NCI-H345 treated with DMSO at 0.1 percent for 48 hours (cell line): Measurements from ENCODE around the gene SPAG16.

Experiments used
- DNase-seq: peaks from one replicate; lab custom pipeline; 2025; ENCODE audit not compliant: unreplicated experiment; lab: John Stamatoyannopoulos, UW

The SPAG16 gene

GRCh38 chr2:214358506-214358905, 1074.2 kb downstream of the SPAG16 start:
- DNase-seq, result no peak

GRCh38 chr2:214361116-214361515, 1076.9 kb downstream of the SPAG16 start:
- DNase-seq, result no peak

GRCh38 chr2:214365549-214365948, 1081.3 kb downstream of the SPAG16 start:
- DNase-seq, result no peak

GRCh38 chr2:214367171-214367570, 1082.9 kb downstream of the SPAG16 start:
- DNase-seq, result no peak

- no peak for DNase-seq
Observed at GRCh38 chr2:214376618-214377285, 1092.5 kb downstream of the SPAG16 start.

GRCh38 chr2:214377286-214377624, 1093.0 kb downstream of the SPAG16 start:
- no peak for DNase-seq

- no peak for DNase-seq
Observed at GRCh38 chr2:214378455-214379103, 1094.3 kb downstream of the SPAG16 start.

GRCh38 chr2:214379227-214379626, 1095.0 kb downstream of the SPAG16 start:
- DNase-seq, result no peak

GRCh38 chr2:214380681-214381080, 1096.4 kb downstream of the SPAG16 start:
- DNase-seq, result no peak

GRCh38 chr2:214382229-214382628, 1098.0 kb downstream of the SPAG16 start:
- DNase-seq, result no peak

- DNase-seq, result no peak
Observed at GRCh38 chr2:214386720-214387119, 1102.5 kb downstream of the SPAG16 start.

GRCh38 chr2:214389334-214389733, 1105.1 kb downstream of the SPAG16 start:
- DNase-seq, result no peak

- no peak for DNase-seq
Observed at GRCh38 chr2:214393796-214394195, 1109.5 kb downstream of the SPAG16 start.

GRCh38 chr2:214395040-214395439, 1110.8 kb downstream of the SPAG16 start:
- no peak for DNase-seq

- no peak for DNase-seq
Observed at GRCh38 chr2:214401580-214401979, 1117.3 kb downstream of the SPAG16 start.

GRCh38 chr2:214410128-214410775, 1126.0 kb downstream of the SPAG16 start:
- peak; percentile 51 for DNase-seq

- DNase-seq, result peak; percentile 72
Observed at GRCh38 chr2:214410918-214411554, 1126.8 kb downstream of the SPAG16 start, which contains the start of gene VWC2L. TSS of gene VWC2L (plus strand) at chr2:214411054. CDS start at chr2:214414194, 3,140 bp downstream.

- no peak for DNase-seq
Observed at GRCh38 chr2:214412679-214413078, 1128.4 kb downstream of the SPAG16 start.

GRCh38 chr2:214436470-214436869, 1152.2 kb downstream of the SPAG16 start:
- DNase-seq, result no peak

- DNase-seq, result no peak
Observed at GRCh38 chr2:214450118-214450894, 1166.0 kb downstream of the SPAG16 start.
